Measurements from ENCODE around the gene RPUSD4. TPM values are rescaled to one million over a fixed set of nuclear protein-coding genes. Genes with fewer than 3 reads are reported as not detected.

The RPUSD4 gene
- total and polyA plus RNA-seq, 2 experiments from 2014 or later = 12.1 to 21.3 TPM

GRCh38 chr11:126192361-126192760, 19.1 kb downstream of the RPUSD4 start:
- DNase-seq = no peak
- Histone ChIP-seq H3K9me3 (ENCODE audit: low read depth) (no peaks in the 10 kb centered on the region), H3K4me3 (no peak overlapping the region), H3K9me2 (ENCODE audit: insufficient read depth) (no peaks in the 10 kb centered on the region), H2AFZ (no peak overlapping the region), H4K20me1 (ENCODE audit: insufficient read depth) (no peaks in the 10 kb centered on the region), H3F3A (ENCODE audit: insufficient read depth) (no peaks in the 10 kb centered on the region), H3K27me3 (replicated peaks; ENCODE audit: insufficient read depth) (no peaks in the 10 kb centered on the region), H3K36me3 (ENCODE audit: low read depth) (peaks cover 6% of the 10 kb centered on the region; the same call in 1 of the 2 replicates), H3K27ac (no peak overlapping the region), H3K4me2 (ENCODE audit: unreplicated experiment) (no peak overlapping the region), H3K79me2 (ENCODE audit: insufficient read depth) (no peaks in the 10 kb centered on the region), H3K9ac (no peak overlapping the region), H3K4me1 (ENCODE audit: insufficient read depth) (no peaks in the 10 kb centered on the region)
- in situ Hi-C loops (cut with MboI) = no loop called here
- TF ChIP-seq EZH2phosphoT487 (IDR thresholded peaks at IDR 0.05; ENCODE audit: insufficient read depth, low read depth) (no peak), EZH2 (IDR thresholded peaks at IDR 0.05; ENCODE audit: insufficient read depth, poor library complexity, severe bottlenecking) (no peak)
- 69 to 73% methylated on average over 7 of the region's 7 CpGs for WGBS, 2 experiments (ENCODE audit: low coverage in 1 of 2, low lambda C conversion rate in 2 of 2, missing lambda C conversion rate in 2 of 2)

GRCh38 chr11:126191379-126192073, 19.9 kb downstream of the RPUSD4 start:
- in situ Hi-C loops (cut with MboI) = no loop called here
- no peak overlapping the region for H3K4me3 ChIP-seq

GRCh38 chr11:126190792-126191191, 20.7 kb downstream of the RPUSD4 start:
- no peaks in the 10 kb centered on the region for H3K9me3 ChIP-seq (ENCODE audit: low read depth)
- H3K27ac ChIP-seq = no peak overlapping the region
- no peaks in the 10 kb centered on the region for H3K36me3 ChIP-seq (ENCODE audit: low read depth)
- WGBS, 2 experiments (ENCODE audit: low coverage in 1 of 2, low lambda C conversion rate in 2 of 2, missing lambda C conversion rate in 2 of 2) = 97 to 98% methylated on average over 14 of the region's 14 CpGs
- H2AFZ ChIP-seq = no peak overlapping the region
- H3K27me3 ChIP-seq (replicated peaks; ENCODE audit: insufficient read depth) = no peaks in the 10 kb centered on the region
- no peak overlapping the region for H3K9ac ChIP-seq
- in situ Hi-C loops (cut with MboI) = no loop called here
- H3F3A ChIP-seq (ENCODE audit: insufficient read depth) = no peaks in the 10 kb centered on the region
- DNase-seq = no peak
- no peak overlapping the region for H3K4me2 ChIP-seq (ENCODE audit: unreplicated experiment)
- H3K9me2 ChIP-seq (ENCODE audit: insufficient read depth) = no peaks in the 10 kb centered on the region
- H3K4me3 ChIP-seq = no peak overlapping the region
- no peak for TF ChIP-seq EZH2phosphoT487 (IDR thresholded peaks at IDR 0.05; ENCODE audit: insufficient read depth, low read depth)
- no peak for TF ChIP-seq EZH2 (IDR thresholded peaks at IDR 0.05; ENCODE audit: insufficient read depth, poor library complexity, severe bottlenecking)
- H3K4me1 ChIP-seq (ENCODE audit: insufficient read depth) = no peaks in the 10 kb centered on the region
- H4K20me1 ChIP-seq (ENCODE audit: insufficient read depth) = no peaks in the 10 kb centered on the region
- H3K79me2 ChIP-seq (ENCODE audit: insufficient read depth) = no peaks in the 10 kb centered on the region

More at GRCh38 chr11:126191379-126192073, 19.9 kb downstream of the RPUSD4 start:
- no peaks in the 10 kb centered on the region for H3K9me3 ChIP-seq (ENCODE audit: low read depth)
- 96 to 97% methylated on average over 11 of the region's 11 CpGs for WGBS, 2 experiments (ENCODE audit: low coverage in 1 of 2, low lambda C conversion rate in 2 of 2, missing lambda C conversion rate in 2 of 2)
- no peaks in the 10 kb centered on the region for H3K4me1 ChIP-seq (ENCODE audit: insufficient read depth)
- H3K27me3 ChIP-seq (replicated peaks; ENCODE audit: insufficient read depth) = no peaks in the 10 kb centered on the region
- H3K9ac ChIP-seq = no peak overlapping the region
- H2AFZ ChIP-seq = no peak overlapping the region
- no peaks in the 10 kb centered on the region for H3K36me3 ChIP-seq (ENCODE audit: low read depth)
- TF ChIP-seq EZH2 (IDR thresholded peaks at IDR 0.05; ENCODE audit: insufficient read depth, poor library complexity, severe bottlenecking) (no peak), EZH2phosphoT487 (IDR thresholded peaks at IDR 0.05; ENCODE audit: insufficient read depth, low read depth) (no peak)
- no peak overlapping the region for H3K4me2 ChIP-seq (ENCODE audit: unreplicated experiment)
- H3F3A ChIP-seq (ENCODE audit: insufficient read depth) = no peaks in the 10 kb centered on the region
- DNase-seq = no peak
- H4K20me1 ChIP-seq (ENCODE audit: insufficient read depth) = no peaks in the 10 kb centered on the region
- no peaks in the 10 kb centered on the region for H3K9me2 ChIP-seq (ENCODE audit: insufficient read depth)
- H3K27ac ChIP-seq = no peak overlapping the region
- H3K79me2 ChIP-seq (ENCODE audit: insufficient read depth) = no peaks in the 10 kb centered on the region

GRCh38 chr11:126189109-126189929, 22.1 kb downstream of the RPUSD4 start:
- no peak overlapping the region for H3K4me2 ChIP-seq (ENCODE audit: unreplicated experiment)
- H3K4me1 ChIP-seq (ENCODE audit: insufficient read depth) = no peaks in the 10 kb centered on the region
- H3F3A ChIP-seq (ENCODE audit: insufficient read depth) = no peaks in the 10 kb centered on the region
- no peak for DNase-seq
- no peak overlapping the region for H3K9ac ChIP-seq
- in situ Hi-C loops (cut with MboI) = no loop called here
- H4K20me1 ChIP-seq (ENCODE audit: insufficient read depth) = no peaks in the 10 kb centered on the region
- no peaks in the 10 kb centered on the region for H3K9me2 ChIP-seq (ENCODE audit: insufficient read depth)
- no peak overlapping the region for H3K4me3 ChIP-seq
- no peaks in the 10 kb centered on the region for H3K9me3 ChIP-seq (ENCODE audit: low read depth)
- H3K27ac ChIP-seq = no peak overlapping the region
- H2AFZ ChIP-seq = no peak overlapping the region
- 67 to 70% methylated on average over 20 to 22 of the region's 22 CpGs for WGBS, 2 experiments (ENCODE audit: low coverage in 1 of 2, low lambda C conversion rate in 2 of 2, missing lambda C conversion rate in 2 of 2)
- no peaks in the 10 kb centered on the region for H3K36me3 ChIP-seq (ENCODE audit: low read depth)
- no peaks in the 10 kb centered on the region for H3K79me2 ChIP-seq (ENCODE audit: insufficient read depth)
- TF ChIP-seq EZH2phosphoT487 (IDR thresholded peaks at IDR 0.05; ENCODE audit: insufficient read depth, low read depth) (no peak), EZH2 (IDR thresholded peaks at IDR 0.05; ENCODE audit: insufficient read depth, poor library complexity, severe bottlenecking) (no peak)
- no peaks in the 10 kb centered on the region for H3K27me3 ChIP-seq (replicated peaks; ENCODE audit: insufficient read depth)
